Liver (tissue), 3 donors: ENCODE data around the gene LAMA5.

ENCODE experiments used
- ATF3 ChIP-seq: IDR thresholded peaks from 2 replicates; pipeline ENCODE4 v1.6.1; 2016; ENCODE audit warnings: antibody characterized with exemption
- CTCF ChIP-seq: fragments of 150-350 bp; IDR thresholded peaks from 2 replicates; pipeline ENCODE4 v1.5.1; 2017; ENCODE audit warnings: improper control_type of control experiment, low read depth, low read length; ENCODE audit not compliant: missing input control
- EGR1 ChIP-seq, 2 donors: IDR thresholded peaks; 2 replicates each; pipeline ENCODE4 v1.6.1; 2016 to 2018; ENCODE audit warnings: antibody characterized with exemption in 2 of 2, low read depth in 2 of 2
- GABPA ChIP-seq, 2 donors: IDR thresholded peaks in 1 of 2; conservative IDR thresholded peaks in 1 of 2; 2 replicates each; pipeline ENCODE4 v1.6.1; 2016; ENCODE audit warnings: antibody characterized with exemption in 2 of 2, mild to moderate bottlenecking in 1 of 2, moderate library complexity in 1 of 2
- MAX ChIP-seq: IDR thresholded peaks from 2 replicates; pipeline ENCODE4 v1.6.1; 2016; ENCODE audit warnings: antibody characterized with exemption
- RAD21 ChIP-seq, 2 donors: IDR thresholded peaks; 2 replicates each; pipeline ENCODE4 v1.6.1; 2016; ENCODE audit warnings: antibody characterized with exemption in 2 of 2, mild to moderate bottlenecking in 2 of 2
- REST ChIP-seq: IDR thresholded peaks from 2 replicates; pipeline ENCODE4 v1.6.1; 2016; ENCODE audit warnings: antibody characterized with exemption, mild to moderate bottlenecking
- SP1 ChIP-seq: IDR thresholded peaks from 2 replicates; pipeline ENCODE4 v1.6.1; 2018; ENCODE audit warnings: antibody characterized with exemption, mild to moderate bottlenecking
- TAF1 ChIP-seq: conservative IDR thresholded peaks from 2 replicates; pipeline ENCODE4 v1.6.1; 2016; ENCODE audit warnings: antibody characterized with exemption, mild to moderate bottlenecking
- YY1 ChIP-seq: IDR thresholded peaks from 2 replicates; pipeline ENCODE4 v1.6.1; 2016; ENCODE audit warnings: antibody characterized with exemption, mild to moderate bottlenecking
- donor health status: healthy.
- donor health status: healthy.

GRCh38 chr20:62352402-62353288, 14.5 kb downstream of the LAMA5 start:
- no peak for TF ChIP-seq ATF3
- TF ChIP-seq MAX = peak; percentile 72
- peak; percentile 45 for TF ChIP-seq CTCF
- TF ChIP-seq REST = peak; percentile 61
- TF ChIP-seq SP1 = peak; percentile 84
- TF ChIP-seq RAD21 (IDR thresholded peaks at IDR 0.05) = peak; percentile 75 to 80
- peak in 1 of 2 donors; percentile 66 for TF ChIP-seq GABPA (IDR thresholded peaks at IDR 0.05 in 1 of 2, conservative IDR thresholded peaks at IDR 0.05 in 1 of 2)
- TF ChIP-seq TAF1 = no peak
- TF ChIP-seq EGR1 (IDR thresholded peaks at IDR 0.05; ENCODE audit: low read depth in 2 of 2) = no peak
- peak; percentile 54 for TF ChIP-seq YY1
